GM18505 (cell line): ENCODE measurements around the gene MAN1C1.

Experiments
- ATAC-seq: cut with Tn5 transposase; IDR thresholded peaks from one replicate; pipeline ENCODE4 v1.9.1; 2021; ENCODE audit not compliant: unreplicated experiment
- POLR2A ChIP-seq: IDR thresholded peaks from 4 replicates; pipeline ENCODE4 v1.6.1; 2011; ENCODE audit warnings: borderline replicate concordance; ENCODE audit not compliant: insufficient read depth, insufficient read length; ENCODE audit errors: extremely low read depth

Gene MAN1C1

DNA sequence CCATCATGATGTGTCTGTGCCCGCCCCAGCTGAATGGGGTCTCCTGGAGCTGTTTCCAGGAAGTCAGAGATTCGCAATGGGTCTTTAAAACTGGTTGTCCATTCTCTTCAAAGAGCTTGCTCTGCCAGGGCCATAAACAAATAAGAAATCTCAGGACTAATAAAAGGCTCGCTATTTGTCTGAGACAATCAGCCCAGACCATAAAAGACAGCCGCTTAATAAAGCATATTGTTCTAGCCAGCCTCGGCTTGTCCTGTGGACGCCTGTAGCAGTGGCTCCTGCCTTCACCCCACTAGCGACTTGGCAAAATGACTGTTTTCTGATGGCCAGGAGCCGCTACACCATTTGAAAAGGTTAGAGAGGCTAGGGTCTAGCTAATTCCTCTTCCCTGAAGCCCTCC lies 162.8 kb downstream of the MAN1C1 start:
- TF ChIP-seq POLR2A = no peak
- no peak for ATAC-seq

- no peak for ATAC-seq
- TF ChIP-seq POLR2A = no peak
Observed at GRCh38 chr1:25779894-25780293, 163.3 kb downstream of the MAN1C1 start.

GRCh38 chr1:25780318-25781129 lies 163.9 kb downstream of the MAN1C1 start:
- no peak for ATAC-seq
- no peak for TF ChIP-seq POLR2A

GRCh38 chr1:25781130-25781433 lies 164.5 kb downstream of the MAN1C1 start:
- ATAC-seq = no peak
- no peak for TF ChIP-seq POLR2A

DNA sequence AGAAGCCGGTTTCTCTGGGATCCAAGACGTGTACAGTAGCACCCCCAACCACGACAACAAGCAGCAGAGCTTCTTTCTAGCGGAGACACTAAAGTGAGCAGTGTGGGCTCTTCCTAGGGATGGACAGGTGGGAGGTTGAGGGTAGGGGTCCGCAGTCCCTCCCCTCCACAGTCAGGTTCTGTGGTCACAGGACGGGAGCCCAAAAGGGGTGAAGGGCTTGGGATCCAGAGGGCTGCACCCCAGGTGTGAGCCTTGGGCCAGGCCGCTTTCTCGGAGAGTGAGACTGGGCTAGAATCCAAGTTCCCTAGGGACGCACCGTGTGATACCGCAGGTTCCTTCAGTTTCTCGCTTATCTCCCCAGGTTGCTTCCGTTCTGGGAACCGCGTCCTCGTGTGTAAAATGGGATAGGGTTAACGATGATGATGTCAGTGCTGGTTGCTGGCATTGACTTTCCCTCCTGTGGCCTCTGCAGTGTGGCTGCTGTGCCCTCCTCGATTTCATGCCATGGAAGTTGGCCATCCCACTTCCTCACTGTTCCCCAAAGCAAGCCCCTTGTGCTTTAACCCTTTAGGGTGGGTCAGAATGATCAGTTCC lies 166.1 kb downstream of the MAN1C1 start:
- no peak for ATAC-seq
- TF ChIP-seq POLR2A = no peak

- no peak for ATAC-seq
- TF ChIP-seq POLR2A = no peak
Observed at GRCh38 chr1:25784575-25785051, 168.0 kb downstream of the MAN1C1 start.

DNA sequence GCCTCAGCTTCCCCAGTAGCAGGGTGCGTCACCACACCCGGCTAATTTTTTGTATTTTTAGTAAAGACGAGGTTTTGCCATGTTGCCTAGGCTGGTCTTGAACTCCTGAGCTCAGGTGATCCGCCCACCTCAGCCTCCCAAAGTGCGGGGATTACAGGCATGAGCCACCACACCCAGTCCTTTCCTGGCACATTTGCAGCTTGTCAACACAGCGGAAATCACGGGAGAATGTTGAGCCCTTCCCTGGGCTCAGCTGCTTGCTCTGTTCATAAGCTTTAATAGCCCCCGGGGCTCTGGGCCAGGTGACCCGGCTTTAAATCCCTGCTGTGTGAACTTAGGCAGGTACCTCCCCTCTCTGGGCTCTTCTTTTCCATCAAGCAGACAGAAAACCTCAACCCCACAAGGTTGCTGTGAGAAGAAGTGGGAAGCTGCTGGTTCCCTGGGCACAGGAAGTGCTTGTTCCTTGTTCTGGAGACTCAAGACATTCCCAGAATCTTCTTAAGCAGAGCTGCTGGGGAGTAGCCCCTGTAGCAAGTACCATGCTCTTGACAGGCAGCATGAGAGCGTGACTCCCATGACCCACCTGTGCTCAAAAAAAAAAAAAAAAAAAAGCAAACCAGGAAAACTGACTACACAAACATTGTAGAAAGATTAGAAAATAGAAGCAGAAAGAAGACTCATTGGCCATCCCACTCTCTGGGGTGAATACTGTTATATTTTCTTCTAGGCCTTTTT lies 168.9 kb downstream of the MAN1C1 start:
- TF ChIP-seq POLR2A = no peak
- no peak for ATAC-seq

DNA sequence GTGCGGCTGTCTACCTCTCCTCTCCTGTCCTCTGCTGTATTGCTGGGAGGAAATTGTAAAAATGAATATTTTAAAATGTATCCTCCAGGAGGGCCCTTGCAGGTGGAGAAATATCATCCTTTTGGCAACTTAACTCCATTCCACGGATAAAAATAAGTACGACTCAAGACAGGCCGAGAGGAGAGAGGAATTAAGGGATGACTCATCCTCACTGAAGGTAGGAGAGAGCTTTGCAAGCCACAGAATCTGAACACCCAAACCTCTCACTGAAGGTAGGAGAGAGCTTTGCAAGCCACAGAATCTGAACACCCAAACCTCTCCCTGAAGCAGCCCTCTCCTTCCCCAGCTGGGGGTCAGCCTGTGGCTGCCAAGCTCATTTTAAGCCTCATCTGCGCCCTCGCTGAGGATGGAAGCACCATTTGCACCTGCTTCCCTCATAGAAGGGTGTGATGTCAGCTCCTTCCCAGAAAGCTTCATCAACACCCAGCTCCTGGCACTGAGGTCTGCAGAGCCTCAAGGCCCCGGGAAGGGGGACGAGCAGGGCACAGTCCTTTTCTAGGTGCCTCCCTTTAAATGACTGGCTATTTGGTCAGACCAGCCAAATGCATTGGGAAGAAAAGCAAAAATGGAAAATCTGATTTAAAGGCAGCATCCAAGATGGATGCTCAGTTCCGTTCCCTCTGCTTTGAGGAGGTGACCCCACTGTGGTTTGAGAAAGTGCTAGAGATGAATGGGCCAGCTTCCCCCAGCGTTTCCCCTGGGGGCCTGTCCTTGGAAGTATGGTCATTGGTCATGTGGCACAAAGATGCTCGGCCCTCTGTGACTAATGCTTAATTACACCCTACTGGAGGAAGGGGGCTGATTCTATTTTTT lies 170.5 kb downstream of the MAN1C1 start:
- no peak for ATAC-seq
- TF ChIP-seq POLR2A = no peak

DNA sequence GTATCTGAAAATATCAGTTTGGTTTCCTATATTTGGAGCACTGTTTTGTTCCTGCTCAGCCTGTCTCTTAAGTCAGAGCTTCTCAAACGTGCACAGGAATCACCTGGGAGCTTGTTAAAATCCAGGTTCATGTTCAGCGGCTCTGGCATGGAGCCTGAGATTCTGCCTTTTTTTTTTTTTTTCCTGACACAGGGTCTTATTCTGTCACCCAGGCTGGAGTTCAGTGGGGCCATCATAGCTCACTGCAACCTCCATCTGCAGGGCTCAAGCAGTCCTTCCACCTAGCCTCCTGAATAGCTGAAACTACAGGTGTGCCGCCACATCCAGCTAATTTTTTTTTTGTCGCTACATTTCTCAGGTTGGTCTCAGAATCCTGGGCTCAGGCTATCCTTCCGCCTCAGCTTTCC lies 171.2 kb downstream of the MAN1C1 start:
- ATAC-seq = no peak
- TF ChIP-seq POLR2A = no peak

- ATAC-seq = no peak
Observed at GRCh38 chr1:25790472-25790871, 173.9 kb downstream of the MAN1C1 start.

GRCh38 chr1:25792115-25792514 lies 175.5 kb downstream of the MAN1C1 start:
- no peak for ATAC-seq

More at GRCh38 chr1:25790472-25790871, 173.9 kb downstream of the MAN1C1 start:
- no peak for TF ChIP-seq POLR2A

DNA sequence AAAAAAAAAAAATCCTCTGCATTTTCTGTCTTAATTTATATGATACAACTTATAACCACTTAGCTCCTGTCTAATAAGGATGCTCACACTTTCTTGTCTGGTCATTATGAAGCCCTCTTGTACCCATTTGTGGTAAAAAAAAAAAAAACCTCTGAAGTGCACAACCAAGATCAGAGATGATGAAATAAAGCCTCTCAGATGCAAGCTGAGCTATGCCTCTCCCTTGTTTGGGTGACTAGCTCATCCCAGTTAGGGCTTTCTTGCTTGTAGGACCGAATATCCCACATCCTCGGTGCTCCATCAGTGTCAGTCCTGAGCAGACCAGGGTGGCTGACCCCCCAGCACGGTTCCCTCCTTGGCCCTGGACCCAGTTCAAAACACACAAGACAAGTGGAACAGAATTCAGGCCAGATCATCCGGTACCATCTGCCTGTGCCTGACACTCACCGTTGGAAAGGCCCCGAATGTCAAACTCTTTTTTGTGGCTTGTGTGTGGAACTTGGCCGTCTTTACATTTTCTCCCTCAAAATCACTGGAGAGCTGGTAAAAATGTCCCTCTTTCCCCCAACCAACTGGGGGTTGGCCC lies 177.1 kb downstream of the MAN1C1 start:
- TF ChIP-seq POLR2A = no peak
- ATAC-seq = no peak

More at GRCh38 chr1:25792115-25792514, 175.5 kb downstream of the MAN1C1 start:
- TF ChIP-seq POLR2A = no peak
